ENCODE measurements around the gene DCAF10.

- TF ChIP-seq TAF1 (IDR thresholded peaks at IDR 0.05; ENCODE audit: borderline replicate concordance, low read depth, low read length) (no peak), CTCF (IDR thresholded peaks at IDR 0.05 in 2 of 3, conservative IDR thresholded peaks at IDR 0.05 in 1 of 3; ENCODE audit: control insufficient read depth in 2 of 3, extremely low read depth in 1 of 3, insufficient read depth in 1 of 3, low read depth in 3 of 3, low read length in 3 of 3) (no peak), BACH1 (IDR thresholded peaks at IDR 0.05; ENCODE audit: borderline replicate concordance) (no peak), CREB1 (IDR thresholded peaks at IDR 0.05; ENCODE audit: low read depth) (no peak), SMC3 (IDR thresholded peaks at IDR 0.05; ENCODE audit: borderline replicate concordance, low read length) (no peak), RB1 (IDR thresholded peaks at IDR 0.05; ENCODE audit: borderline replicate concordance) (no peak), SPI1 (IDR thresholded peaks at IDR 0.05; ENCODE audit: borderline replicate concordance, insufficient read depth, low read depth, low read length) (no peak), LARP7 (IDR thresholded peaks at IDR 0.05) (no peak), POLR2A (IDR thresholded peaks at IDR 0.05; ENCODE audit: low read depth, low read length) (no peak)
These were observed 1.9 kb upstream of the DCAF10 start for GRCh38 chr9:37798677-37799076.

All from GM12878 (cell line).